Colon (tissue), 2 donors: ENCODE data around the gene GNRHR.
A peak's percentile ranks its signal among the peaks of the same experiment; 100 is the strongest.
"Not testable (repeated sequence)": the region's sequence is repeated elsewhere in the genome, so short reads cannot be mapped to it uniquely, and the experiment has no call there.

ENCODE experiments used
- FAIRE-seq: peaks from 2 replicates; lab custom pipeline; 2012; peaks lifted over from hg19 to GRCh38; lab: Jason Lieb, UNC
- donor health status: control.
- donor health status: control.

The GNRHR gene

GRCh38 chr4:67754288-67754687 is at the start of gene GNRHR:
GNRHR (minus strand) TSS chr4:67754388; CDS start chr4:67754335, 53 bp downstream.
- FAIRE-seq = no peak

GRCh38 chr4:67796810-67797209 is 42.6 kb upstream of the GNRHR start:
- FAIRE-seq = no peak

- FAIRE-seq = no peak
Measured at GRCh38 chr4:67790721-67791120, 36.5 kb upstream of the GNRHR start.

- no peak for FAIRE-seq
Measured at GRCh38 chr4:67787311-67787710, 33.1 kb upstream of the GNRHR start.

GRCh38 chr4:67785528-67785927 is 31.3 kb upstream of the GNRHR start:
- no peak for FAIRE-seq

- FAIRE-seq = no peak
Measured at GRCh38 chr4:67779631-67780030, 25.4 kb upstream of the GNRHR start.

GRCh38 chr4:67776746-67777145 is 22.6 kb upstream of the GNRHR start:
- no peak for FAIRE-seq

- FAIRE-seq = no peak
Measured at GRCh38 chr4:67770422-67770821, 16.2 kb upstream of the GNRHR start.

GRCh38 chr4:67765928-67766327 is 11.7 kb upstream of the GNRHR start:
- FAIRE-seq = no peak

GRCh38 chr4:67765401-67765800 is 11.2 kb upstream of the GNRHR start:
- FAIRE-seq = no peak

- no peak for FAIRE-seq
Measured at GRCh38 chr4:67764183-67764582, 10.0 kb upstream of the GNRHR start.

GRCh38 chr4:67762086-67762485 is 7.9 kb upstream of the GNRHR start:
- FAIRE-seq = no peak

GRCh38 chr4:67756991-67757390 is 2.8 kb upstream of the GNRHR start:
- FAIRE-seq = not testable (repeated sequence)

- no peak for FAIRE-seq
Measured at GRCh38 chr4:67755974-67756373, 1.8 kb upstream of the GNRHR start.

- peak; percentile 64 for FAIRE-seq
Measured at GRCh38 chr4:67751260-67751659, 2.9 kb downstream of the GNRHR start.

- FAIRE-seq = no peak
Measured at GRCh38 chr4:67750691-67751090, 3.5 kb downstream of the GNRHR start.

GRCh38 chr4:67749286-67749685 is 4.9 kb downstream of the GNRHR start:
- no peak for FAIRE-seq

GRCh38 chr4:67746797-67747495 is 7.2 kb downstream of the GNRHR start:
- FAIRE-seq = no peak

GRCh38 chr4:67744561-67745283 is 9.5 kb downstream of the GNRHR start:
- no peak for FAIRE-seq

GRCh38 chr4:67743194-67743593 is 11.0 kb downstream of the GNRHR start:
- no peak for FAIRE-seq

GRCh38 chr4:67736262-67736661 is 17.9 kb downstream of the GNRHR start:
- FAIRE-seq = no peak

GRCh38 chr4:67735325-67735724 is 18.9 kb downstream of the GNRHR start:
- FAIRE-seq = no peak

- not testable (repeated sequence) for FAIRE-seq
Measured at GRCh38 chr4:67730511-67730910, 23.7 kb downstream of the GNRHR start.
